Gastroesophageal sphincter (tissue), 4 donors: ENCODE measurements around the gene TPRN. TPM values are rescaled to one million over a fixed set of nuclear protein-coding genes. Genes with fewer than 3 reads are reported as not detected.

Experiments used
- ATAC-seq: fragments of 150-250 bp; one replicate; pipeline ENCODE4 v1.9.1; 2016; ENCODE audit warnings: mild to moderate bottlenecking, moderate library complexity
- H3K27ac ChIP-seq, 4 donors: fragments of 200-600 bp; sonication (generic) in 3 of 4; 1 replicate in 3 of 4; 2 replicates in 1 of 4; pipeline ENCODE4 v1.5.1; 2016 to 2019
- H3K27me3 ChIP-seq: fragments of 200-600 bp; sonication (generic); one replicate; pipeline ENCODE4 v1.5.1; 2019
- H3K36me3 ChIP-seq, 2 donors: fragments of 200-600 bp; sonication (generic); one replicate each; pipeline ENCODE4 v1.5.1; 2019; ENCODE audit warnings: control low read depth in 1 of 2
- H3K4me1 ChIP-seq, 3 donors: fragments of 200-600 bp; sonication (generic); 1 replicate in 2 of 3; 2 replicates in 1 of 3; pipeline ENCODE4 v1.5.1; 2016 to 2019; ENCODE audit warnings: control low read depth in 2 of 3
- H3K4me3 ChIP-seq, 2 donors: fragments of 200-600 bp; sonication (generic); one replicate each; pipeline ENCODE4 v1.5.1; 2019; ENCODE audit warnings: mild to moderate bottlenecking in 1 of 2, moderate library complexity in 1 of 2
- H3K9me3 ChIP-seq, 3 donors: fragments of 200-600 bp; sonication (generic); one replicate each; pipeline ENCODE4 v1.5.1; 2017 to 2019; ENCODE audit warnings: control low read depth in 2 of 3
- EP300 ChIP-seq: sonication (generic); formaldehyde crosslinking; IDR thresholded peaks from one replicate; pipeline ENCODE4 v1.6.1; 2017; ENCODE audit warnings: antibody characterized with exemption, mild to moderate bottlenecking
- POLR2A ChIP-seq, 2 donors: fragments of 450-650 bp; IDR thresholded peaks; one replicate each; pipeline ENCODE4 v1.6.1; 2017; ENCODE audit warnings: antibody characterized with exemption in 2 of 2, mild to moderate bottlenecking in 2 of 2, moderate library complexity in 1 of 2
- POLR2AphosphoS5 ChIP-seq: sonication (generic); formaldehyde crosslinking; IDR thresholded peaks from one replicate; pipeline ENCODE4 v1.6.1; 2017; ENCODE audit warnings: antibody characterized with exemption
- WGBS, 2 donors: methylation state at CpG; one replicate each; pipeline ENCODE4 v1.1.5; 2018; ENCODE audit warnings: low coverage in 1 of 2; 5-methylcytosine and 5-hydroxymethylcytosine counted together
- total RNA-seq, 4 donors: library from RNA; depleted of rRNA; stranded (reverse); fragments of >200 nt; gene quantifications; one replicate each; pipeline ENCODE4 v1.1.0, GENCODE V29; 2016
- TF ChIP-seq, protein P1 (sequence below), 4 experiments: fragments of 200-600 bp in 2 of 4; fragments of 450-650 bp in 2 of 4; sonication (generic) in 1 of 4; IDR thresholded peaks; one replicate each; pipeline ENCODE4 v1.5.1; 2017 to 2019; ENCODE audit warnings: antibody characterized with exemption in 4 of 4, mild to moderate bottlenecking in 2 of 4, moderate library complexity in 2 of 4

Gene TPRN
- total RNA-seq, 4 donors from 2014 or later, result 3.6 to 11.6 (median 6.1) TPM

DNA sequence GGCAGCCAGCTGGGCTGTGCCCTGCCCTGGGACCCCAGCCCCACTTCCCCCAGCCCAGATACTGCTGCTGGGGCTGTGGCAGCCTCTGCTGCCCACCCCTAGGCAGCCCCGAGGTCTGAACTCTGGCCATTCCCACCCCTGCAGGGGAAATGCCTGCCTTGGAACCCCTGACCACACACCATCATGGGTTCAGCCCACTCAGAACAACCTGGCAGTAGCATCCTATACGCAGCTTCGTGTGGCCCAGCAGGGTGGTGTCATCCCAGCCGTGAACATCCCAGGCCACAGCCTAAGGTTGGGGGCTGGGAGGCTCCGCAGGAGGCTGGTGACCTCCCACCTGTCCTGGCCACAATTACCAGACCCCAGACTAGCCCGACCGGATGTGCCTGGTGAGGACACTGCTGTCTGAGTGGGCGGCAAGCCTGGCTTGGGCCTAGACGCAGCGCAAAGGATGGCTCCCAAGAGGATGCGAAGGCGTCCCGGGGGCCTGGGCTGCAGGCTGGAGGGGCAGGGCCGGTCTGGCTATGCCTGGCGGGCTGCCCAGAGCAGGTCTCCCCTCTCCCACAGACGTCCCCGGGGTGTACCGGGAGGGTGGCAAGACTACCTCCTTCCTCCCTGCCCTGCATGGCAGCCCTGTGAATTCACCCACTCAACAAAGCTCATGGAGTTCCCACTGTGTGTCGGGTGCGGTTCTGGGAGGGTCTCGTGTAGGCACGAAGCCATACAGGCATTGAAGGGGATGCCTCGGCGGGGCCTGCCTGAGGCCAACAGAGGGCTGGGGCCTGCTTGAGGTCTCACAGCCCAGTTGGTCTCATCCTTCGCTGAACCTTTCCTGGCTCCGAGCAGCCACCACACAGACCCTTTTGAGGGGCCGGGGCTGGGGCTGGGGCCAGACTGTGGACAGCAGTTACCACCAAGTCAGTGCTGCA lies 28.7 kb upstream of the TPRN start:
- H3K9me3 ChIP-seq, result no peaks in the 10 kb centered on the region
- H3K36me3 ChIP-seq, result no peaks in the 10 kb centered on the region
- WGBS, 2 donors, result no CpG with 5 or more reads among the region's 27 CpGs
- H3K27ac ChIP-seq, result no peak overlapping the region
- TF ChIP-seq POLR2AphosphoS5 (no peak), POLR2A (IDR thresholded peaks at IDR 0.05) (no peak), EP300 (no peak)
- TF ChIP-seq, protein P1, sequence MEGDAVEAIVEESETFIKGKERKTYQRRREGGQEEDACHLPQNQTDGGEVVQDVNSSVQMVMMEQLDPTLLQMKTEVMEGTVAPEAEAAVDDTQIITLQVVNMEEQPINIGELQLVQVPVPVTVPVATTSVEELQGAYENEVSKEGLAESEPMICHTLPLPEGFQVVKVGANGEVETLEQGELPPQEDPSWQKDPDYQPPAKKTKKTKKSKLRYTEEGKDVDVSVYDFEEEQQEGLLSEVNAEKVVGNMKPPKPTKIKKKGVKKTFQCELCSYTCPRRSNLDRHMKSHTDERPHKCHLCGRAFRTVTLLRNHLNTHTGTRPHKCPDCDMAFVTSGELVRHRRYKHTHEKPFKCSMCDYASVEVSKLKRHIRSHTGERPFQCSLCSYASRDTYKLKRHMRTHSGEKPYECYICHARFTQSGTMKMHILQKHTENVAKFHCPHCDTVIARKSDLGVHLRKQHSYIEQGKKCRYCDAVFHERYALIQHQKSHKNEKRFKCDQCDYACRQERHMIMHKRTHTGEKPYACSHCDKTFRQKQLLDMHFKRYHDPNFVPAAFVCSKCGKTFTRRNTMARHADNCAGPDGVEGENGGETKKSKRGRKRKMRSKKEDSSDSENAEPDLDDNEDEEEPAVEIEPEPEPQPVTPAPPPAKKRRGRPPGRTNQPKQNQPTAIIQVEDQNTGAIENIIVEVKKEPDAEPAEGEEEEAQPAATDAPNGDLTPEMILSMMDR (IDR thresholded peaks at IDR 0.05), result no peak
- H3K4me1 ChIP-seq, result peaks cover 0 to 18% (median 4%) of the 10 kb centered on the region in 3 donors
- no peak for ATAC-seq
- peaks cover 83% of the 10 kb centered on the region for H3K27me3 ChIP-seq
- no peak overlapping the region for H3K4me3 ChIP-seq

DNA sequence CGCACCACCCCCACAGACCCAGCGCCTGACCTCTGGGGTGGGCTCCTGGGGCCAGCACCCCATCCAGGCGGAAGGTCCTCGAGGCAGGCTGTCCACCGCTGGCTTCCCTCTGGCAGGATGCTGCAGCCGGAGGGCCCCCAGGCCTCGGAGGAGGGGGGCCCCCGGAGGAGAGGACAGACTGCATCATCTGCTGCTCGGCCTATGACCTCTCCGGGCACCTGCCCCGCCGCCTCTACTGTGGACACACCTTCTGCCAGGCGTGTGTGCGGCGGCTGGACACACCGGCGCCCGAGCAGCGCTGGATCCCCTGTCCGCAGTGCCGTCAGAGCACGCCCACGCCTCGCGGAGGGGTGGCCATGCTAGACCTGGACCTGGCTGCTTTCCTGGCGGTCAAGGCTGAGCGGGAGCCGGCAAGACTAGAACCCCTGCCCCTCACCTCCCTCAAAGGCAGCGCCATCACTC lies 28.0 kb upstream of the TPRN start:
- ATAC-seq, result no peak
- Histone ChIP-seq H3K4me1 (peaks cover 0 to 23% (median 8%) of the 10 kb centered on the region in 3 donors), H3K27me3 (peaks cover 76% of the 10 kb centered on the region), H3K4me3 (no peak overlapping the region), H3K9me3 (no peaks in the 10 kb centered on the region), H3K27ac (no peak overlapping the region), H3K36me3 (no peaks in the 10 kb centered on the region)
- WGBS, 2 donors, result no CpG with 5 or more reads among the region's 29 CpGs
- TF ChIP-seq EP300 (no peak), POLR2AphosphoS5 (no peak), POLR2A (IDR thresholded peaks at IDR 0.05) (no peak)
- TF ChIP-seq, protein P1 (IDR thresholded peaks at IDR 0.05), result no peak

DNA sequence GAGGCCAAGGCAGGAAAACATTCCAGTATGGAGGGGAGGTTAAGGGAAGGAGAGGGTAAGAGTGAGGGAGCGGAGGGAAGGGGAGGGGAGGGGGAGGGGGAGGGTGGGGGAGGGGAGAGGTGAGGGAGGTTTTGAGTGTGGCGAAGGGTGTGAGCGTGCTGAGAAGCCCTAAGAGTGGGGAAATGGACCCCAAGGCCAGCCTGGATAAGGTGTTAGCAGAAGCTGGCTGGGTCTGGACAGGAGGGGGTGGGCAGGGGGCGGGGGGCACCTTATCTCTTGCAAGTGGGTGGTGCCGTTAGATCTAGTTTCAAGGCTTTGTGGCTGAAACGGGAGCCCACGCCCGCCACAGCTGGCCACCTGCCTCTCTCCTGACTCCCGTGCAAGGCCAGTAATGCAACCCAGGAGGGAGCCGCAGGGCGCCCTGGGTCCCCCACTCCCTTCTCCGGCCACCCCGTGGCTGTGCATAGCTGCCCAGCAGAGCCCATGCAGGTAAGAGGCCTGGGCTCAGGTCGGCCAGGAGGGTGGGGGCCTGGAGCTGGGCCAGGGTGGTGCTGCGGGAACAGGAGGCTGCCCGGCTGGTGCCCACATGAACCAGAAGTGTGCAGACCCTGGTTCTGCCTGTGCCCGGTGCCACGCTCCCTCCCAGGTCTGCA lies 27.4 kb upstream of the TPRN start:
- peaks cover 0 to 26% (median 8%) of the 10 kb centered on the region in 3 donors for H3K4me1 ChIP-seq
- H3K9me3 ChIP-seq, result no peaks in the 10 kb centered on the region
- TF ChIP-seq POLR2A (IDR thresholded peaks at IDR 0.05) (no peak), EP300 (no peak), POLR2AphosphoS5 (no peak)
- TF ChIP-seq, protein P1 (IDR thresholded peaks at IDR 0.05), result no peak
- no peak overlapping the region for H3K27ac ChIP-seq
- H3K27me3 ChIP-seq, result peaks cover 70% of the 10 kb centered on the region
- ATAC-seq, result no peak
- 10 to 20% methylated on average over 3 to 4 of the region's 18 CpGs for WGBS, 2 donors
- no peak overlapping the region for H3K4me3 ChIP-seq
- H3K36me3 ChIP-seq, result no peaks in the 10 kb centered on the region

DNA sequence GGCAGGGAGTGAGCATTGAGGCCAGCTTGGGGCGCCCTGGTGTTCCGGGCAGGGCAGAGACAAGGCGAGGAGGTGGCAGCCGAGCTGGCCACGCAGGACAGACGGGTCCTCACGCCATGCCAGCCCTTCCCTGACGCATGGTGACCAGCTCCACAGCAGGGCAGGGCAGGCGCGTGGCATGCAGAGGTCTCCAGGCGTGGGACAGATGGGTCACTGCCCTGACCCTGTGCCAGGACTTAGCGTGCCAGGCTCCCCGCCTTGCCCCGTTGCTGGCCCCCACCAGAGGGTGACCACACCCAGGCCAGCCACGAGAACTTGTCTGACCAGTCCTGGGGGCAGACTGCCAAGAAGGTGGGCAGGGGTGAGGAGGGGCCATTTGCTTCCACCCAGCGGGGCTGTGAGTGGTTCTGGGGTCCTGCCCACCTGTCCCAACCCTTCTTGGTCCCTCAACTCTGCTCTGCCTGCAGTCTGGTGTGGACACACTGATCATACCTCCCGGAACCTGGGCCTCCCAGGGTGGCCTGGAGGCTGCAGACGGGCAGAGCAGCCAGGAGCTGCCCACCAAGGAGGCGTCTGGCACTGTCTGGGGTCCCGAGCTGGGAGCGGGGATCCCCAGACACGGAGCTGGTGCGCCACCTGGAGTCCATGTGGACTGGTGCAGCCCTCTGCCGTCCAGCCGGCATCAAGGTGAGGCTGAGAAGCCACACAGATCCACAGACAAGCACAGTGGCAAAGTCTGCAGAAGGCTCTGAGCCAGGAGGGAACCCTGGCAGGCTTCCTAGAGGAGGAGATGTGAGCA lies 26.7 kb upstream of the TPRN start, which contains the start of gene RNF224:
Gene RNF224 (plus strand): TSS at position 449 of the 799 bp plus-strand sequence. CDS start 834 bp downstream, outside the sequence.
- Histone ChIP-seq H3K36me3 (no peaks in the 10 kb centered on the region), H3K4me1 (peaks cover 0 to 33% (median 11%) of the 10 kb centered on the region in 3 donors), H3K9me3 (no peaks in the 10 kb centered on the region), H3K4me3 (no peak within 1 kb of the TSS), H3K27me3 (peaks cover 63% of the 10 kb centered on the region), H3K27ac (no peak within 1 kb of the TSS)
- 80% methylated on average over 1 of the region's 25 CpGs; no CpG with 5 or more reads in 1 of the 2 donors for WGBS, 2 donors
- TF ChIP-seq, protein P1 (IDR thresholded peaks at IDR 0.05), result peak in 3 of 4 experiments; percentile 84 to 91 (median 84)
- TF ChIP-seq EP300, result no peak
- no peak for ATAC-seq
